Measurements from ENCODE around the gene DCUN1D2.

- TF ChIP-seq POLR2A (IDR thresholded peaks at IDR 0.05), result no peak
- TF ChIP-seq CTCF (IDR thresholded peaks at IDR 0.05), result no peak
These were observed 47.5 kb downstream of the DCUN1D2 start for GRCh38 chr13:113442985-113443362.

All from Peyer's patch (tissue), 4 donors.